Measurements from ENCODE around the gene OR5K4.
"Not testable (repeated sequence)": the region's sequence is repeated elsewhere in the genome, so short reads cannot be mapped to it uniquely, and the experiment has no call there.

Gene OR5K4

GRCh38 chr3:98371853-98372252, 18.2 kb downstream of the OR5K4 start:
- DNase-seq, result no peak

GRCh38 chr3:98372445-98372844, 18.8 kb downstream of the OR5K4 start:
- no peak for DNase-seq

- DNase-seq, result no peak
Observed at GRCh38 chr3:98376631-98377030, 23.0 kb downstream of the OR5K4 start.

GRCh38 chr3:98388147-98388546, 34.5 kb downstream of the OR5K4 start:
- DNase-seq, result no peak

GRCh38 chr3:98390366-98390765, 36.7 kb downstream of the OR5K4 start, which contains the start of gene OR5K3:
Gene OR5K3, plus strand, starts transcription at chr3:98390666. Its CDS starts 0 bp downstream, at chr3:98390666.
- DNase-seq, result no peak

GRCh38 chr3:98395101-98395500, 41.4 kb downstream of the OR5K4 start:
- DNase-seq, result no peak

GRCh38 chr3:98396482-98396881, 42.8 kb downstream of the OR5K4 start:
- DNase-seq, result not testable (repeated sequence)

- no peak for DNase-seq
Observed at GRCh38 chr3:98398513-98398912, 44.9 kb downstream of the OR5K4 start.

GRCh38 chr3:98402507-98402906, 48.9 kb downstream of the OR5K4 start:
- no peak for DNase-seq

GRCh38 chr3:98404010-98404409, 50.4 kb downstream of the OR5K4 start:
- DNase-seq, result no peak
